Breast epithelium (tissue), 3 donors: ENCODE measurements around the gene CAPZA2.

ENCODE experiments used
- CTCF ChIP-seq, 3 donors: fragments of 450-650 bp; IDR thresholded peaks; one replicate each; pipeline ENCODE4 v1.5.1; 2016 to 2017; ENCODE audit warnings: antibody characterized with exemption in 3 of 3, mild to moderate bottlenecking in 3 of 3, moderate library complexity in 3 of 3
- POLR2A ChIP-seq: fragments of 450-650 bp; IDR thresholded peaks from one replicate; pipeline ENCODE4 v1.6.1; 2016; ENCODE audit warnings: antibody characterized with exemption, mild to moderate bottlenecking, moderate library complexity
- POLR2AphosphoS5 ChIP-seq, 3 donors: sonication (generic); formaldehyde crosslinking; IDR thresholded peaks; one replicate each; pipeline ENCODE4 v1.6.1; 2017; ENCODE audit warnings: antibody characterized with exemption in 3 of 3

GRCh38 chr7:116851175-116851574, 11.2 kb upstream of the CAPZA2 start:
- TF ChIP-seq CTCF (IDR thresholded peaks at IDR 0.05) (no peak), POLR2AphosphoS5 (IDR thresholded peaks at IDR 0.05) (no peak), POLR2A (no peak)
